Activated naive CD4-positive, alpha-beta T cell treated with anti-CD3 and anti-CD28 coated beads, Interleukin-2, amount 10 ng/mL, durations not matched to agents 5 hours and 36 hours (primary cell): ENCODE results near the gene RAET1L. TPM values are rescaled to one million over a fixed set of nuclear protein-coding genes. Genes with fewer than 3 reads are reported as not detected.

ENCODE experiments used
- total RNA-seq, 2 experiments: library from RNA; stranded (reverse); gene quantifications; one replicate each; pipeline ENCODE4 v1.2.3, GENCODE V29; 2021

RAET1L gene, protein sequence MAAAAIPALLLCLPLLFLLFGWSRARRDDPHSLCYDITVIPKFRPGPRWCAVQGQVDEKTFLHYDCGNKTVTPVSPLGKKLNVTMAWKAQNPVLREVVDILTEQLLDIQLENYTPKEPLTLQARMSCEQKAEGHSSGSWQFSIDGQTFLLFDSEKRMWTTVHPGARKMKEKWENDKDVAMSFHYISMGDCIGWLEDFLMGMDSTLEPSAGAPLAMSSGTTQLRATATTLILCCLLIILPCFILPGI
- not detected for total RNA-seq

GRCh38 chr6:150025201-150025917, at the start of gene RAET1L:
Gene RAET1L, minus strand, starts transcription at chr6:150025532. Its CDS starts 61 bp downstream, at chr6:150025471.

GRCh38 chr6:150068720-150069648, 43.7 kb upstream of the RAET1L start, which contains the start of gene ULBP3:
Gene ULBP3, minus strand, starts transcription at chr6:150069121. Its CDS starts 55 bp downstream, at chr6:150069066.

Other genes with a start within 250 kb of the RAET1L start
- gene LRP11, start 161.2 kb downstream of the RAET1L start, total RNA-seq, result 1 to 10 TPM; 4.6 to 4.9 TPM
- gene RAET1E, start 127.4 kb downstream of the RAET1L start, total RNA-seq, result not detected
- not detected for gene RAET1G, start 102.4 kb downstream of the RAET1L start, total RNA-seq
- gene ULBP2, start 83.5 kb downstream of the RAET1L start, total RNA-seq, result 1 to 10 TPM; 2.7 to 3.4 TPM
- under 1 TPM; 0.82 to 0.96 TPM for gene ULBP1, start 61.6 kb downstream of the RAET1L start, total RNA-seq
- gene ULBP3, start 43.6 kb upstream of the RAET1L start, total RNA-seq, result 1 to 10 TPM; 1.7 to 1.8 TPM
- gene PPP1R14C, start 117.5 kb upstream of the RAET1L start, total RNA-seq, result not detected